HUES48 (cell line): Measurements from ENCODE around the gene SAP30BP.

Experiments used
- H3K27ac ChIP-seq: one replicate; pipeline ENCODE4 v1.7.0; 2013; ENCODE audit warnings: low read depth, low read length, inconsistent platforms
- H3K27me3 ChIP-seq: 2 replicates; pipeline ENCODE4 v1.6.1; 2013; ENCODE audit warnings: mild to moderate bottlenecking, low read length; ENCODE audit not compliant: control insufficient read depth, insufficient read depth
- H3K36me3 ChIP-seq: 2 replicates; pipeline ENCODE4 v1.6.1; 2013; ENCODE audit warnings: low read length; ENCODE audit not compliant: control insufficient read depth, insufficient read depth
- H3K4me1 ChIP-seq: 2 replicates; pipeline ENCODE4 v1.6.1; 2013; ENCODE audit warnings: mild to moderate bottlenecking, low read length; ENCODE audit not compliant: control insufficient read depth, insufficient read depth
- H3K4me3 ChIP-seq: 2 replicates; pipeline ENCODE4 v1.5.1; 2013; ENCODE audit warnings: mild to moderate bottlenecking, low read depth, low read length
- H3K9ac ChIP-seq: 2 replicates; pipeline ENCODE4 v1.6.1; 2013; ENCODE audit warnings: mild to moderate bottlenecking, low read depth, low read length, moderate library complexity
- H3K9me3 ChIP-seq: 2 replicates; pipeline ENCODE4 v1.6.1; 2013; ENCODE audit warnings: low read length; ENCODE audit not compliant: control insufficient read depth, insufficient read depth

The SAP30BP gene

DNA sequence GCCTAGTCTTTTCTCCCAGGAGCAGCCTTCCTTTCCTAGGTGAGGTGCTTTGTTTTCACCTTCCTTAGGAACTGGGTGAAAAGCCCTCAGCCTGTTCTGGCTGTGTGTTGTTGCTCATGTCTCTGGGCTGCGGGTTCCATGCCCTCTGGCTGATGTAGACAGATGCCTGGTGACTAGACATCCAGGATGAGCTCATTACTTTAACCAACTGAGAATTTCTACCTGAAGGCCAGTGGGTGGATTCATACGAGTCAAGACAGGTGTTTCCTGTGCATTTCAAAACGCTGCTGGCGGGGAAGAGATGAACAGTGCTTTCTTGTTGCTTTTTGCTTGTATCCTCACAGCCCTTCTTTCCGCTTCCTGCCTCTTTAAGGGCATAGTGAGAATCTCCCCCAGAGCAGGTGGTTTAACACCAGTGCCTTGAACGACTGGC lies 22.3 kb downstream of the SAP30BP start:
- Histone ChIP-seq H3K27ac (no peak overlapping the region), H3K9me3 (no peaks in the 10 kb centered on the region), H3K36me3 (peaks cover 31% of the 10 kb centered on the region), H3K4me1 (peaks cover 23% of the 10 kb centered on the region), H3K27me3 (no peaks in the 10 kb centered on the region), H3K9ac (no peak overlapping the region), H3K4me3 (no peak overlapping the region)

DNA sequence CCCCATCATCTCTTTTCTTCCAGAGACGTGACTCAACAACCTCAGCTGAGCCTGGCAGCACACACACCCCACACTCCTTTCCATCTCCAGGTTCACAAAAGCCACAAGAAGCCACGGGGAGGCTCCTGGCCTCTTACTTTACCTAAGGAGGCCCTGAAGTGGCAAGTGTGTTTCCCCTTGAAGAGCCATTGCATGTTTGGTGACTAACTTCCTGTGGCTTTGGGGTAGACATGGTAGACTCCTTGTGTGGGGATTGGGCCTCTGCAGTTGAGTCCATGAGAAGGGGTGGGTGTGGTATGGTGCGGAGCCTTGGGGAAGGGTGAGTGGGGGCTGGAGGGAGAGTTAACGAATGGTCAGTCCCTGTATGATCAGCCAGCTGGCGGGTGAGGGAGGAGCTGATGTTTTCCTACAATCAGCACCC lies 24.2 kb downstream of the SAP30BP start:
- Histone ChIP-seq H3K4me1 (peaks cover 26% of the 10 kb centered on the region), H3K4me3 (no peak overlapping the region), H3K27me3 (no peaks in the 10 kb centered on the region), H3K27ac (peak overlapping the region; percentile 3), H3K9me3 (no peaks in the 10 kb centered on the region), H3K9ac (no peak overlapping the region), H3K36me3 (peaks cover 44% of the 10 kb centered on the region)

DNA sequence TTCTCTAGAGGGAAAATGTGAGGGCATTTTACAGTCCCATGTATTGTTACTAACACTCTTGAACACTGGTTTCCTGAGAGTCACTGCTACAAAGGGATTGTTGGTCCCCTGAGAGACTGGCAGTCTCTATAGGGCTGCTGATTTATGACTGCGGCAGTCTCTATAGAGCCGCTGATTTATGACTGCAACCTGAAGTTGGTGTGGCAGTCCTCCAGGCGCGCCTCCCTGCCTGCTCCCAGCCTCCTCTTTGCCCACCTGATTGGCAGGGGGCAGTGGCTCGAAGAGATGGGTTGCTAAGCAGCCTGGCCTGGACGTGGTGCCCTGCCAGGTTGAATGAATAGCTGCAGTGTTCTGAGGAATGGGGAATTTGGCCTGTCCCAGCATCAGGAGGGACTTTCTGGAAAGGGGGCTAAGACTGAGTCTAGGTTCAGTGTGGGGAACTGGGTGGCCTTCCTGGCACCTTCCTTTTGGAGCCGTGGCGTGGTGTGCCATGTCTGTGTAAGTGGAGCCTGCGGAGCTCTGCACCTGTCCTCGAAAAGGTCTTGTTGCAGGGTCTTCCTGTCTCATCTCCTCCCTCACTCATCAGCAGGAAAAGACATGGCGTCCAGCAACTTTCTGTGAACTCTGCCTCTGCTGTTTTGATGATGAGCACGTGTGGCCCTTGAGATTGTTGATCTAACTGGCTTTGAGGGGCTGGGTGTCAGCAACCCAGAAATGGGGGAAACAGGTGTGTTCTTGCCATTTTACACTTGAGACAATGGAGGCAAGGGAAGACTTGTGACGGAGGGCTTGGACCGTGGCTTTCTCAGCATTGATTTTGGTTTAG lies 24.9 kb downstream of the SAP30BP start:
- peaks cover 26% of the 10 kb centered on the region for H3K4me1 ChIP-seq
- H3K9me3 ChIP-seq = no peaks in the 10 kb centered on the region
- H3K9ac ChIP-seq = no peak overlapping the region
- H3K36me3 ChIP-seq = peaks cover 46% of the 10 kb centered on the region
- H3K4me3 ChIP-seq = no peak overlapping the region
- H3K27me3 ChIP-seq = no peaks in the 10 kb centered on the region
- H3K27ac ChIP-seq = peak overlapping the region; percentile 3

DNA sequence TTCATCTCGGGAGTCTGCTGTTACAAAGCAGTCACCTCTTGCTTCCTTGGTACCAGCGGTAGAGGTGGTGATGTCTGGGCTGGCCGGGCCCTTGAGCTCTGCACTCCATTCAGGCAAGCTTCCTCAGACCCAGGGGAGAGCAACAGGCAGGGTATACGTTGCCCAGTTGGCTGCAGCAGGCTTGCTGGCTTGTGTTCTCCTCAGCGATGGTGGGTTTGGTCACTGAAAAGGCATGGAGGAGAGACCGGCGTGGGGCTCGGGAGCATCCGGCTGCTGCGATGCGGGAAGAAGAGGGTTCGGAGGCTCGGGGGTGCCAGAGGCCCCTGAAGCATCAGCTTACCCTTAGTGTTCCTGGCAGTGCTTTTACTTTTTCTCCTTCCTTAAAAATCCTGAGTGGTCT lies 25.8 kb downstream of the SAP30BP start:
- no peaks in the 10 kb centered on the region for H3K27me3 ChIP-seq
- H3K4me1 ChIP-seq = peaks cover 26% of the 10 kb centered on the region
- peak overlapping the region; percentile 92 for H3K27ac ChIP-seq
- H3K9me3 ChIP-seq = no peaks in the 10 kb centered on the region
- no peak overlapping the region for H3K4me3 ChIP-seq
- peaks cover 47% of the 10 kb centered on the region for H3K36me3 ChIP-seq
- no peak overlapping the region for H3K9ac ChIP-seq

DNA sequence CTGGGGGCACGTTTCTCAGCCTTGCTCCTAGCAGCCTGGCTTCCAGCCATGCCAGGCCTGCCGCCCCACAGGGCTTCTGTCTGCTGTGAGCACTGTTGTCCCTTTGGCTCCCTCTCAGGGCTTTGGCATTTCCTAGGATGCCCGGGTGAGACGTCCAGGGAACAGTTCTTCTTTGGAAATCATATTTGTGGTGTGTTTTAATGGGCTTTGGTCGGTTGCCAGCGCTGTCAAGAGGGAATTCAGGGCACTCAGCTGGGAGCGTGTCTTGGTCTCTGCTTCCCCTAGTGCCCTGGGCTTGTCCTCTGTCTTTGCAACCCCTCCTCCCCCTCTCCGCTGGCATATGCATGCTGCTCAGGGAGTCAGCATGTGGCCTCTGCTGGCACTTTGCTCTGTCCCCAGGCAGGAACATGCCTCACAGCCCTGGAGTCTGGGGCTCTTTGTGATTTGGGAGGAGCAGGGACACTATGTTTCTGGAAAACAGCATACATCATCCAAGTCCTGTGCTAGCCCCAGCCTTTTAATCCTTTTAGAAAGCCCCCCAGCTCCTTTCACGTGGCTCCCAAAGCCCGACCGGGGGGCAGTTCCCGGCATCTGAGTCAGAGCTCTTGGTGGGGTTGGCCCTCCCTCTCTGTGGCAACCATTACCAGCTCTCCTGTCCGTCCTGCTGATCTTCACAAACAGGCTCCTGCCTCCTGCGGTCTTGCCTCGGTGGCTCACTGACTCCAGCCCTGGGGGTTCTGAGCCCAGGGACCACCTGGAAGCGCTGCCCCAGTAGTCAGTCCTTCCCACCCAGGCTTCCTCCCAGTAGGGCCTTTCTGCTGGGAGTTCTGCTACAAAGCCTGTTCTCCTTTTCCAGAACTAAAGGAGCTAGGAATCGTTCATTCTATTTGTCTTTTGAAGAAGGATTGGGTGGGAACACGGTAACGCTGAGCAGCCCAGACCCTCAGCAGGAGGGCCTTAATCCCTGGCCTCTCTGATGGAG lies 26.7 kb downstream of the SAP30BP start:
- Histone ChIP-seq H3K36me3 (peaks cover 48% of the 10 kb centered on the region), H3K4me3 (no peak overlapping the region), H3K9ac (no peak overlapping the region; the same call in 1 of the 2 replicates), H3K9me3 (no peaks in the 10 kb centered on the region), H3K4me1 (peaks cover 26% of the 10 kb centered on the region), H3K27ac (peak overlapping the region; percentile 92), H3K27me3 (no peaks in the 10 kb centered on the region)

DNA sequence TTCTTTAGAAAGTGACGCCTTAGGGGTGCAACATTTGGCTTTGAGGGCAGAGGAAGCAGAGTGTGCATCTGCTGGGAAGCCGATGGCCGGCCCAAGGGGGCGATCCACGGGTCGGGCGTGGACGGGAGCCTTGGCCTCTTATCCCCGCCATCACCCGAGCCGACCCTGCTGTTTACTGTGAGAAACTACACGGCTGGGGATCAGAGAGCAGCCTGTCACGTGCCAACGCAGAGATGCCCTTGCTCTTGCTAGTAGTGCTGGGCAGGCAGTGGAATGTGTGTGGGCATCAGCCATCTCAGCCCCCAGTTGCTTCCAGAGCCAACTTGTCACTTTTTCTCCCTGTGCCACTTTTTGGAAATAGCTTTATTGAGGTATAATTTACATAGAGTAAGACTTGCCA lies 27.4 kb downstream of the SAP30BP start:
- Histone ChIP-seq H3K9ac (no peak overlapping the region), H3K9me3 (no peaks in the 10 kb centered on the region), H3K4me1 (peaks cover 26% of the 10 kb centered on the region), H3K4me3 (no peak overlapping the region), H3K36me3 (peaks cover 53% of the 10 kb centered on the region), H3K27me3 (no peaks in the 10 kb centered on the region), H3K27ac (peak overlapping the region; percentile 92)

DNA sequence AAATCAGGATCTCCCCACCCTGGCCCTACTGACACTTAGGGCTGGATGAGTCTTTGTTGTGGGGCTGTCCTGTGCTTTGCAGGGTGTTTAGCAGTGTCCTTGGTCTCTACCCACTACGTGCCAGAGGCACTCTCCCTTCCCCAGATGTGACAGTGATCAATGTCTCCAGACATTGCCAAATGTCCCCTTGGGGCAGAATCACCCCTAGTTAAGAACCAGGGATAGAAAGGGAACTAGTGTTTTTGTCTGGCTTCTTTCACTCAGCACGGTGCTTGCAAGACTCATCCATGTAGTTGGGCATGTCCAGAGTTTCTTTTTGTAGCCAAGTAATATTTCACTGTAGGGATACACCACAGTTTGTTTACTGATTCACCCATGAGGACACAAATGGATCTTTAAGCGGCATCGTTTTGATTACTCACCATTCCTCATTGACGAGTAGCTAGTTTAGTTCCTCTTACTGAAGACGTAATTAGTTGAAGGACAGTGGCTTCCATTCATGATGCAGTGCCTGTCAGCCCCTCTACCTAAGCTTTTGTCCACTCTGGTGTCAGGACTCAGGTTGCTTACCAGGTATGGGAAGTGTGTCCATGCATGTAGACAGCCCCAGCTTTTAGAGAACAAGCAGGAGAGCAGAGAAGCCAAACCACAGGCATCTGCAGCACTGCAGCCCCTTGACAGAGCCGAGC lies 28.1 kb downstream of the SAP30BP start:
- H3K4me3 ChIP-seq = no peak overlapping the region
- H3K9me3 ChIP-seq = no peaks in the 10 kb centered on the region
- H3K9ac ChIP-seq = no peak overlapping the region
- peaks cover 60% of the 10 kb centered on the region for H3K36me3 ChIP-seq
- no peak overlapping the region for H3K27ac ChIP-seq
- H3K27me3 ChIP-seq = no peaks in the 10 kb centered on the region
- peaks cover 26% of the 10 kb centered on the region for H3K4me1 ChIP-seq

DNA sequence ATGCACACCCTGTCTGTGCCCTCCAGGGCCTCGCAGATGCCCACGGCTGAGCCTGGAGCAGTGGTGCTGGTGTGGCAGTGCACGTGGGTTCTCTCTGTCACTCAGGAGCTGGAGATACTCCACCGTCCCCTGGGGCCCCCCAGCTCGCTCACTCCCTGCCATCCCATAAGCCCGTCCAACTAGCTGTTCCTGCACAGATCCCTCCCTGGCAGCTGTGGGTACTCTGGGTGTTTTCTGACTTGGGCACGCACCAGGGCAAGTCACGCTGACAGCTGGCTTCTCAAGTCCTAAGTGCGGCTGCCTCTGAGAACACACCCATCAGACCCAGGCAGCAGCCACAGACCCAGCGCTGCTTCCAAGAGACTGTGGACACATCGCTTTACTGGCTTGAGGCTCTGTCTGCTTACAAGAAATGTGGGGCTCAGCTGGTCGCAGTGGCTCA lies 28.7 kb downstream of the SAP30BP start:
- Histone ChIP-seq H3K36me3 (peaks cover 63% of the 10 kb centered on the region), H3K9me3 (no peaks in the 10 kb centered on the region), H3K27me3 (no peaks in the 10 kb centered on the region), H3K27ac (no peak overlapping the region), H3K9ac (no peak overlapping the region), H3K4me1 (peaks cover 26% of the 10 kb centered on the region), H3K4me3 (no peak overlapping the region)

DNA sequence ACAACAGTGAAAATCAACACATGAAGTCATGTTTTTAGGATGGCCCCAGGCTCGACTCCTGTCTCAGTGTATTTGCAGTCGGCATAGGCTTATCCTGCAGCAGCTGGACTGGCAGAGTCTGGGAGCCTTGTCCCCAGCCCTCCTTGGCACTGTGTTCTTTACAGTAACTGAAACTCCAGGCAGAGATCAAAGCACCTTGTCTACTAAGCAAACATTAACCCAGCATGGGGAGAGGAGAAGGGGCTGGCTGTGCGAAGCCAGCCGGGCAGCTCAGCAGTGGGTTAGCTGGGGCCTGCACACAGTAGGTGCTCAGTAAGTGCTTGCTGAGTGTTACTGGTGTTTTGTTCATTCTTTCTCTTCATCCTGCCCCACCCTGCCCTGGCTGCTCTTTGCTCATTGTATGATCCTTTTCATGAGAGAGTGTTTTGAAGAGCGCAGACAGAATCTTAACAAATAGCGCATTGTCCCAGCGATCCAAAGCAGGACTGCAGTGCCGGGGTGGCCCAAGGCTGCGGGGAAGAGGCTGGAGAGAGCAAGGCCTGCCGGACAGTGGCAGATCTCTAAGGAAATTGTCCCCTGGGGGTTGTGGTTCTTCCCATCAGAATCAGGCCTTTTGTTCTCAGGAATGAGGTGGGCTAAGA lies 30.6 kb downstream of the SAP30BP start:
- Histone ChIP-seq H3K36me3 (peaks cover 72% of the 10 kb centered on the region), H3K9me3 (no peaks in the 10 kb centered on the region), H3K9ac (no peak overlapping the region), H3K4me1 (peaks cover 18% of the 10 kb centered on the region), H3K27ac (no peak overlapping the region), H3K27me3 (no peaks in the 10 kb centered on the region), H3K4me3 (no peak overlapping the region)

DNA sequence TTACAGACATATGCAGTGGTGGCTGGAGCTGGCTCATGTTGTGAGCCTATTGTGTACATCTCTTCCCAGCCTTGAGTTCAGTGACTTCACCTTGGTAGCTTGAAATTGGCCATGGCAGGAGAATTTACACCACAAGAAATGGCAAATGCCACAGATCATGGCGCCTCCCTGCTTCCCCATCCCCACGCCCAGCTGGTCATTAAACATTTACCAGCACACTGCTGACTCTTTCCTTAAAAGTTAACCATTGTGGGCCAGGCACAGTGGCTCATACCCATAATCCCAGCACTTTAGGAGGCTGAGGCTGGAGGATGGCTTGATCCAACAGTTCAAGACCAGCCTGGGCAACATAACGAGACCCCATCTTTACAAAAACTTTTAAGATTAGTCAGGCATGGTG lies 31.5 kb downstream of the SAP30BP start:
- H3K4me1 ChIP-seq = peaks cover 11% of the 10 kb centered on the region; the same call in 1 of the 2 replicates

More for the DNA sequence above, 31.5 kb downstream of the SAP30BP start:
- Histone ChIP-seq H3K4me3 (no peak overlapping the region), H3K27me3 (no peaks in the 10 kb centered on the region), H3K9ac (no peak overlapping the region), H3K36me3 (peaks cover 80% of the 10 kb centered on the region), H3K9me3 (no peaks in the 10 kb centered on the region), H3K27ac (no peak overlapping the region)
